ENCODE data around the gene SLC4A9.

The SLC4A9 gene

DNA sequence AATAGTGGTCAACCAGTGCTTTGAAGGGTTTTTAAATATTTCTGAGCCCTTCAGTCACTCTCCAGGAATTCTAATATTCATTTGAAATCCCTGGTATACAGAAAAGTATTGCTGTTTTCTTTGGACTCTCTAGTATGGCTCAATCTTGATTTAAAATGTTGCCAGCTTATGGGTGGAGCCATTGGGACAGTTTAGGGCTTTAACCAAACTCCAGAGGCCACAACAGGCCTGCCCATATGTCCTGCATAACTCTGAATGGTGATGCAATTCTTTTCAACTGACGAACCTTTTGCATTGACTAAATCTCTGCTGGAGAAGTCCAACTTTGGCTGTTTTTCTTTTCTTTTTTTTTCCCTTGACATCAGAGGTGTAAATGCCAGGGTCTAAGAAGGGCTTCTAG, 31.3 kb downstream of the SLC4A9 start (continued):
- TF ChIP-seq, protein P1, sequence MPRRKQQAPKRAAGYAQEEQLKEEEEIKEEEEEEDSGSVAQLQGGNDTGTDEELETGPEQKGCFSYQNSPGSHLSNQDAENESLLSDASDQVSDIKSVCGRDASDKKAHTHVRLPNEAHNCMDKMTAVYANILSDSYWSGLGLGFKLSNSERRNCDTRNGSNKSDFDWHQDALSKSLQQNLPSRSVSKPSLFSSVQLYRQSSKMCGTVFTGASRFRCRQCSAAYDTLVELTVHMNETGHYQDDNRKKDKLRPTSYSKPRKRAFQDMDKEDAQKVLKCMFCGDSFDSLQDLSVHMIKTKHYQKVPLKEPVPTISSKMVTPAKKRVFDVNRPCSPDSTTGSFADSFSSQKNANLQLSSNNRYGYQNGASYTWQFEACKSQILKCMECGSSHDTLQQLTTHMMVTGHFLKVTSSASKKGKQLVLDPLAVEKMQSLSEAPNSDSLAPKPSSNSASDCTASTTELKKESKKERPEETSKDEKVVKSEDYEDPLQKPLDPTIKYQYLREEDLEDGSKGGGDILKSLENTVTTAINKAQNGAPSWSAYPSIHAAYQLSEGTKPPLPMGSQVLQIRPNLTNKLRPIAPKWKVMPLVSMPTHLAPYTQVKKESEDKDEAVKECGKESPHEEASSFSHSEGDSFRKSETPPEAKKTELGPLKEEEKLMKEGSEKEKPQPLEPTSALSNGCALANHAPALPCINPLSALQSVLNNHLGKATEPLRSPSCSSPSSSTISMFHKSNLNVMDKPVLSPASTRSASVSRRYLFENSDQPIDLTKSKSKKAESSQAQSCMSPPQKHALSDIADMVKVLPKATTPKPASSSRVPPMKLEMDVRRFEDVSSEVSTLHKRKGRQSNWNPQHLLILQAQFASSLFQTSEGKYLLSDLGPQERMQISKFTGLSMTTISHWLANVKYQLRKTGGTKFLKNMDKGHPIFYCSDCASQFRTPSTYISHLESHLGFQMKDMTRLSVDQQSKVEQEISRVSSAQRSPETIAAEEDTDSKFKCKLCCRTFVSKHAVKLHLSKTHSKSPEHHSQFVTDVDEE (CRISPR knock-in tag; IDR thresholded peaks at IDR 0.05), result no peak
- no peak for TF ChIP-seq RARB (CRISPR knock-in tag; IDR thresholded peaks at IDR 0.05)
- no peak for TF ChIP-seq ZNF70 (CRISPR knock-in tag; IDR thresholded peaks at IDR 0.05)

DNA sequence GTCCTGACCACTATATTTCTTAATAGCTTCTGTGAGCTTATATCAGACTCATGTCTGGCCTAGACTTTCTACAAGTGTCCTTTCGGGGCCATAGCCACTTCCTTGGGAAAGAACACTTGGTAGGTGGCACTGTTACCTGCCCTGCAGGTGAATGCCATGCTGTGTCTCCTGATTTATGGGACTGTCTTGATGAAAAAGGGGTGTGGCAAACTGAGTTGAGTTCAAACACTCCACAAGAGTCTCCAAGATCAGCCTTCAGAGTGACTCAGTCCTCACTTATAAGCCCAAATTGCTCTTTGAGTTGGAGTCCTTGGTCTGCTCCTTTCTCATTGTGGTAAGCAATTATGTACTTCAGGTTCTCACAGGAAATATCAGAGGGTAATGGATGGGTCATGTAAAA, 31.7 kb downstream of the SLC4A9 start:
- TF ChIP-seq OSR1 (CRISPR knock-in tag; IDR thresholded peaks at IDR 0.05) (no peak), GLIS3 (CRISPR knock-in tag; IDR thresholded peaks at IDR 0.05) (no peak), RARB (CRISPR knock-in tag; IDR thresholded peaks at IDR 0.05) (no peak), ZFP3 (CRISPR knock-in tag; IDR thresholded peaks at IDR 0.05) (no peak), ESRRG (CRISPR knock-in tag; IDR thresholded peaks at IDR 0.05) (no peak), ZNF565 (CRISPR knock-in tag; conservative IDR thresholded peaks at IDR 0.05; ENCODE audit: low read depth) (no peak), ZNF8 (CRISPR knock-in tag; IDR thresholded peaks at IDR 0.05) (no peak), TCF4 (CRISPR knock-in tag; IDR thresholded peaks at IDR 0.05; ENCODE audit: borderline replicate concordance) (no peak), BACH2 (CRISPR knock-in tag; IDR thresholded peaks at IDR 0.05; ENCODE audit: borderline replicate concordance) (no peak), ZC3H10 (CRISPR knock-in tag; IDR thresholded peaks at IDR 0.05) (no peak), TOX (CRISPR knock-in tag; IDR thresholded peaks at IDR 0.05; ENCODE audit: borderline replicate concordance) (no peak)
- TF ChIP-seq, protein P2, sequence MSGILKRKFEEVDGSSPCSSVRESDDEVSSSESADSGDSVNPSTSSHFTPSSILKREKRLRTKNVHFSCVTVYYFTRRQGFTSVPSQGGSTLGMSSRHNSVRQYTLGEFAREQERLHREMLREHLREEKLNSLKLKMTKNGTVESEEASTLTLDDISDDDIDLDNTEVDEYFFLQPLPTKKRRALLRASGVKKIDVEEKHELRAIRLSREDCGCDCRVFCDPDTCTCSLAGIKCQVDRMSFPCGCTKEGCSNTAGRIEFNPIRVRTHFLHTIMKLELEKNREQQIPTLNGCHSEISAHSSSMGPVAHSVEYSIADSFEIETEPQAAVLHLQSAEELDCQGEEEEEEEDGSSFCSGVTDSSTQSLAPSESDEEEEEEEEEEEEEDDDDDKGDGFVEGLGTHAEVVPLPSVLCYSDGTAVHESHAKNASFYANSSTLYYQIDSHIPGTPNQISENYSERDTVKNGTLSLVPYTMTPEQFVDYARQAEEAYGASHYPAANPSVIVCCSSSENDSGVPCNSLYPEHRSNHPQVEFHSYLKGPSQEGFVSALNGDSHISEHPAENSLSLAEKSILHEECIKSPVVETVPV (CRISPR knock-in tag; IDR thresholded peaks at IDR 0.05), result no peak
- TF ChIP-seq, protein P3, sequence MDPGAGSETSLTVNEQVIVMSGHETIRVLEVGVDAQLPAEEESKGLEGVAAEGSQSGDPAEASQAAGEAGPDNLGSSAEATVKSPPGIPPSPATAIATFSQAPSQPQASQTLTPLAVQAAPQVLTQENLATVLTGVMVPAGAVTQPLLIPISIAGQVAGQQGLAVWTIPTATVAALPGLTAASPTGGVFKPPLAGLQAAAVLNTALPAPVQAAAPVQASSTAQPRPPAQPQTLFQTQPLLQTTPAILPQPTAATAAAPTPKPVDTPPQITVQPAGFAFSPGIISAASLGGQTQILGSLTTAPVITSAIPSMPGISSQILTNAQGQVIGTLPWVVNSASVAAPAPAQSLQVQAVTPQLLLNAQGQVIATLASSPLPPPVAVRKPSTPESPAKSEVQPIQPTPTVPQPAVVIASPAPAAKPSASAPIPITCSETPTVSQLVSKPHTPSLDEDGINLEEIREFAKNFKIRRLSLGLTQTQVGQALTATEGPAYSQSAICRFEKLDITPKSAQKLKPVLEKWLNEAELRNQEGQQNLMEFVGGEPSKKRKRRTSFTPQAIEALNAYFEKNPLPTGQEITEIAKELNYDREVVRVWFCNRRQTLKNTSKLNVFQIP (CRISPR knock-in tag; IDR thresholded peaks at IDR 0.05; ENCODE audit: borderline replicate concordance, low read depth), result no peak
- TF ChIP-seq, protein P4, sequence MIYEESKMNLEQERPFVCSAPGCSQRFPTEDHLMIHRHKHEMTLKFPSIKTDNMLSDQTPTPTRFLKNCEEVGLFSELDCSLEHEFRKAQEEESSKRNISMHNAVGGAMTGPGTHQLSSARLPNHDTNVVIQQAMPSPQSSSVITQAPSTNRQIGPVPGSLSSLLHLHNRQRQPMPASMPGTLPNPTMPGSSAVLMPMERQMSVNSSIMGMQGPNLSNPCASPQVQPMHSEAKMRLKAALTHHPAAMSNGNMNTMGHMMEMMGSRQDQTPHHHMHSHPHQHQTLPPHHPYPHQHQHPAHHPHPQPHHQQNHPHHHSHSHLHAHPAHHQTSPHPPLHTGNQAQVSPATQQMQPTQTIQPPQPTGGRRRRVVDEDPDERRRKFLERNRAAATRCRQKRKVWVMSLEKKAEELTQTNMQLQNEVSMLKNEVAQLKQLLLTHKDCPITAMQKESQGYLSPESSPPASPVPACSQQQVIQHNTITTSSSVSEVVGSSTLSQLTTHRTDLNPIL (CRISPR knock-in tag; IDR thresholded peaks at IDR 0.05; ENCODE audit: low read depth), result no peak
- TF ChIP-seq, protein P5, sequence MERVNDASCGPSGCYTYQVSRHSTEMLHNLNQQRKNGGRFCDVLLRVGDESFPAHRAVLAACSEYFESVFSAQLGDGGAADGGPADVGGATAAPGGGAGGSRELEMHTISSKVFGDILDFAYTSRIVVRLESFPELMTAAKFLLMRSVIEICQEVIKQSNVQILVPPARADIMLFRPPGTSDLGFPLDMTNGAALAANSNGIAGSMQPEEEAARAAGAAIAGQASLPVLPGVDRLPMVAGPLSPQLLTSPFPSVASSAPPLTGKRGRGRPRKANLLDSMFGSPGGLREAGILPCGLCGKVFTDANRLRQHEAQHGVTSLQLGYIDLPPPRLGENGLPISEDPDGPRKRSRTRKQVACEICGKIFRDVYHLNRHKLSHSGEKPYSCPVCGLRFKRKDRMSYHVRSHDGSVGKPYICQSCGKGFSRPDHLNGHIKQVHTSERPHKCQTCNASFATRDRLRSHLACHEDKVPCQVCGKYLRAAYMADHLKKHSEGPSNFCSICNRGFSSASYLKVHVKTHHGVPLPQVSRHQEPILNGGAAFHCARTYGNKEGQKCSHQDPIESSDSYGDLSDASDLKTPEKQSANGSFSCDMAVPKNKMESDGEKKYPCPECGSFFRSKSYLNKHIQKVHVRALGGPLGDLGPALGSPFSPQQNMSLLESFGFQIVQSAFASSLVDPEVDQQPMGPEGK (CRISPR knock-in tag; IDR thresholded peaks at IDR 0.05; ENCODE audit: borderline replicate concordance), result no peak
- TF ChIP-seq, protein P1 (CRISPR knock-in tag; IDR thresholded peaks at IDR 0.05), result no peak
- ATAC-seq, result no peak

DNA sequence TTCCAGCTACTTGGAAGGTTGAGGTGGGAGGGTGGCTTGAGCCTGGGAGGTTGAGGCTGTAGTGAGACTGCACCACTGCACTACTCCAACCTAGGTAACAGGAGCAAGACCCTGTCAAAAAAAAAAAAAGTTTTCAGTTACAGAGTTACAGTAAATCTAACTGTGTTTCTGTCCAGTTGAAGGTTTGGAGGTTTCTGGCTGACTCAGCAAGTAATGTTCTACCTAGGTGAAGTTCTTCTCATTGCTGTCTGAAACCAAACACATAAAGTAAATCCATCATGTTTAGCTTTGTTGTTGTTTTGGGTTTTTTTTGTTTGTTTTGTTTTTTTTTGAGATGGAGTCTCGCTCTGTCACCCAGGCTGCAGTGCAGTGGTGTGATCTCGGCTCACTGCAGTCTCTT, 33.7 kb downstream of the SLC4A9 start:
- no peak for TF ChIP-seq ZNF8 (CRISPR knock-in tag; IDR thresholded peaks at IDR 0.05)
- no peak for TF ChIP-seq ZFP3 (CRISPR knock-in tag; IDR thresholded peaks at IDR 0.05)
- no peak for TF ChIP-seq OSR1 (CRISPR knock-in tag; IDR thresholded peaks at IDR 0.05)
- TF ChIP-seq, protein P3 (CRISPR knock-in tag; IDR thresholded peaks at IDR 0.05; ENCODE audit: borderline replicate concordance, low read depth), result no peak
- ATAC-seq, result no peak
